ENCODE results near the gene EXO1. TPM values are rescaled to one million over a fixed set of nuclear protein-coding genes. Genes with fewer than 3 reads are reported as not detected.

EXO1 gene
- total RNA-seq, 2 donors from 2014 or later, result 21.7 to 30.9 TPM

GRCh38 chr1:241894016-241894415 lies 46.0 kb downstream of the EXO1 start:
- Histone ChIP-seq H3K27me3 (ENCODE audit: control insufficient read depth, insufficient read depth, low read length, poor library complexity, severe bottlenecking) (no peaks in the 10 kb centered on the region), H3K9me3 (ENCODE audit: control insufficient read depth, low read length) (no peaks in the 10 kb centered on the region), H3K27ac (ENCODE audit: low read depth, low read length) (no peak overlapping the region), H3K4me3 (ENCODE audit: low read length) (no peak overlapping the region), H3K4me1 (ENCODE audit: control insufficient read depth, insufficient read depth, low read length) (no peaks in the 10 kb centered on the region), H3K9ac (ENCODE audit: extremely low read depth, low read length, poor library complexity, severe bottlenecking) (no peak overlapping the region), H3K36me3 (ENCODE audit: control insufficient read depth, insufficient read depth, low read length) (peaks cover 11% of the 10 kb centered on the region)
- no peak for DNase-seq
- Mint-ChIP-seq H3K27me3 (ENCODE audit: insufficient read depth) (no peaks in the 10 kb centered on the region), H3K4me3 (no peak overlapping the region), H3K9me3 (no peaks in the 10 kb centered on the region), H3K27ac (no peak overlapping the region), H3K36me3 (ENCODE audit: low read depth) (peaks cover 6% of the 10 kb centered on the region), H3K4me1 (no peaks in the 10 kb centered on the region)
- WGBS, 2 experiments (ENCODE audit: insufficient coverage in 1 of 2, insufficient read length in 1 of 2), result 81 to 100% methylated on average over 2 to 3 of the region's 3 CpGs
- TF ChIP-seq, protein P1, sequence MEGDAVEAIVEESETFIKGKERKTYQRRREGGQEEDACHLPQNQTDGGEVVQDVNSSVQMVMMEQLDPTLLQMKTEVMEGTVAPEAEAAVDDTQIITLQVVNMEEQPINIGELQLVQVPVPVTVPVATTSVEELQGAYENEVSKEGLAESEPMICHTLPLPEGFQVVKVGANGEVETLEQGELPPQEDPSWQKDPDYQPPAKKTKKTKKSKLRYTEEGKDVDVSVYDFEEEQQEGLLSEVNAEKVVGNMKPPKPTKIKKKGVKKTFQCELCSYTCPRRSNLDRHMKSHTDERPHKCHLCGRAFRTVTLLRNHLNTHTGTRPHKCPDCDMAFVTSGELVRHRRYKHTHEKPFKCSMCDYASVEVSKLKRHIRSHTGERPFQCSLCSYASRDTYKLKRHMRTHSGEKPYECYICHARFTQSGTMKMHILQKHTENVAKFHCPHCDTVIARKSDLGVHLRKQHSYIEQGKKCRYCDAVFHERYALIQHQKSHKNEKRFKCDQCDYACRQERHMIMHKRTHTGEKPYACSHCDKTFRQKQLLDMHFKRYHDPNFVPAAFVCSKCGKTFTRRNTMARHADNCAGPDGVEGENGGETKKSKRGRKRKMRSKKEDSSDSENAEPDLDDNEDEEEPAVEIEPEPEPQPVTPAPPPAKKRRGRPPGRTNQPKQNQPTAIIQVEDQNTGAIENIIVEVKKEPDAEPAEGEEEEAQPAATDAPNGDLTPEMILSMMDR (conservative IDR thresholded peaks at IDR 0.05), result no peak

- H3K9me3 Mint-ChIP-seq, result no peaks in the 10 kb centered on the region
- WGBS, 2 experiments (ENCODE audit: insufficient coverage in 1 of 2, insufficient read length in 1 of 2), result 91% methylated on average over 2 of the region's 2 CpGs; no CpG with 5 or more reads in 1 of the 2 experiments
- TF ChIP-seq, protein P1 (conservative IDR thresholded peaks at IDR 0.05), result no peak
These were observed 47.0 kb downstream of the EXO1 start for GRCh38 chr1:241895013-241895412.

GRCh38 chr1:241896670-241896962 lies 48.6 kb downstream of the EXO1 start:
- Mint-ChIP-seq H3K27ac (no peak overlapping the region), H3K4me3 (no peak overlapping the region), H3K4me1 (no peaks in the 10 kb centered on the region), H3K27me3 (ENCODE audit: insufficient read depth) (no peaks in the 10 kb centered on the region), H3K9me3 (no peaks in the 10 kb centered on the region), H3K36me3 (ENCODE audit: low read depth) (peaks cover 2% of the 10 kb centered on the region)
- no peaks in the 10 kb centered on the region for H3K36me3 ChIP-seq (ENCODE audit: control insufficient read depth, insufficient read depth, low read length)
- no peak overlapping the region for H3K27ac ChIP-seq (ENCODE audit: low read depth, low read length)
- no peaks in the 10 kb centered on the region for H3K9me3 ChIP-seq (ENCODE audit: control insufficient read depth, low read length)
- DNase-seq, result no peak
- no peaks in the 10 kb centered on the region for H3K4me1 ChIP-seq (ENCODE audit: control insufficient read depth, insufficient read depth, low read length)
- H3K9ac ChIP-seq (ENCODE audit: extremely low read depth, low read length, poor library complexity, severe bottlenecking), result no peak overlapping the region
- H3K27me3 ChIP-seq (ENCODE audit: control insufficient read depth, insufficient read depth, low read length, poor library complexity, severe bottlenecking), result no peaks in the 10 kb centered on the region
- no peak overlapping the region for H3K4me3 ChIP-seq (ENCODE audit: low read length)
- TF ChIP-seq, protein P1 (conservative IDR thresholded peaks at IDR 0.05), result no peak

More at GRCh38 chr1:241895013-241895412, 47.0 kb downstream of the EXO1 start:
- Histone ChIP-seq H3K9ac (ENCODE audit: extremely low read depth, low read length, poor library complexity, severe bottlenecking) (no peak overlapping the region), H3K9me3 (ENCODE audit: control insufficient read depth, low read length) (no peaks in the 10 kb centered on the region), H3K4me3 (ENCODE audit: low read length) (no peak overlapping the region), H3K36me3 (ENCODE audit: control insufficient read depth, insufficient read depth, low read length) (peaks cover 9% of the 10 kb centered on the region), H3K27me3 (ENCODE audit: control insufficient read depth, insufficient read depth, low read length, poor library complexity, severe bottlenecking) (no peaks in the 10 kb centered on the region), H3K27ac (ENCODE audit: low read depth, low read length) (no peak overlapping the region), H3K4me1 (ENCODE audit: control insufficient read depth, insufficient read depth, low read length) (no peaks in the 10 kb centered on the region)
- peaks cover 2% of the 10 kb centered on the region for H3K36me3 Mint-ChIP-seq (ENCODE audit: low read depth)
- no peak overlapping the region for H3K4me3 Mint-ChIP-seq
- no peak for DNase-seq
- no peak overlapping the region for H3K27ac Mint-ChIP-seq
- no peaks in the 10 kb centered on the region for H3K27me3 Mint-ChIP-seq (ENCODE audit: insufficient read depth)
- H3K4me1 Mint-ChIP-seq, result no peaks in the 10 kb centered on the region

All from endodermal cell (in vitro differentiated cells).